Lower leg skin (tissue), 3 donors: Measurements from ENCODE around the gene ZC3H10.

Source experiments
- POLR2A ChIP-seq, 2 donors: fragments of 450-650 bp; IDR thresholded peaks; one replicate each; pipeline ENCODE4 v1.6.1; 2016 to 2017; ENCODE audit warnings: antibody characterized with exemption in 2 of 2, mild to moderate bottlenecking in 1 of 2, moderate library complexity in 1 of 2
- TF ChIP-seq, protein P1 (sequence below), 3 donors: fragments of 450-650 bp; IDR thresholded peaks; one replicate each; pipeline ENCODE4 v1.5.1; 2016; ENCODE audit warnings: antibody characterized with exemption in 3 of 3, mild to moderate bottlenecking in 3 of 3, moderate library complexity in 2 of 3

GRCh38 chr12:56129942-56130495 is 12.0 kb downstream of the ZC3H10 start:
- TF ChIP-seq, protein P1, sequence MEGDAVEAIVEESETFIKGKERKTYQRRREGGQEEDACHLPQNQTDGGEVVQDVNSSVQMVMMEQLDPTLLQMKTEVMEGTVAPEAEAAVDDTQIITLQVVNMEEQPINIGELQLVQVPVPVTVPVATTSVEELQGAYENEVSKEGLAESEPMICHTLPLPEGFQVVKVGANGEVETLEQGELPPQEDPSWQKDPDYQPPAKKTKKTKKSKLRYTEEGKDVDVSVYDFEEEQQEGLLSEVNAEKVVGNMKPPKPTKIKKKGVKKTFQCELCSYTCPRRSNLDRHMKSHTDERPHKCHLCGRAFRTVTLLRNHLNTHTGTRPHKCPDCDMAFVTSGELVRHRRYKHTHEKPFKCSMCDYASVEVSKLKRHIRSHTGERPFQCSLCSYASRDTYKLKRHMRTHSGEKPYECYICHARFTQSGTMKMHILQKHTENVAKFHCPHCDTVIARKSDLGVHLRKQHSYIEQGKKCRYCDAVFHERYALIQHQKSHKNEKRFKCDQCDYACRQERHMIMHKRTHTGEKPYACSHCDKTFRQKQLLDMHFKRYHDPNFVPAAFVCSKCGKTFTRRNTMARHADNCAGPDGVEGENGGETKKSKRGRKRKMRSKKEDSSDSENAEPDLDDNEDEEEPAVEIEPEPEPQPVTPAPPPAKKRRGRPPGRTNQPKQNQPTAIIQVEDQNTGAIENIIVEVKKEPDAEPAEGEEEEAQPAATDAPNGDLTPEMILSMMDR (IDR thresholded peaks at IDR 0.05) = no peak
- TF ChIP-seq POLR2A (IDR thresholded peaks at IDR 0.05) = no peak
